Activated CD8-positive, alpha-beta memory T cell treated with anti-CD3 and anti-CD28 coated beads, Interleukin-2, amount 50 U/mL, for 48 hours (primary cell): Measurements from ENCODE around the gene MYO18B.
"Not testable (repeated sequence)": the region's sequence is repeated elsewhere in the genome, so short reads cannot be mapped to it uniquely, and the experiment has no call there.

Experiments used
- DNase-seq: peaks from one replicate; pipeline ENCODE4 v3.0.0-alpha.2; 2020

Gene MYO18B

GRCh38 chr22:25962711-25963110 is 220.7 kb downstream of the MYO18B start:
- DNase-seq: no peak

- no peak for DNase-seq
Observed at GRCh38 chr22:25964961-25965730, 223.2 kb downstream of the MYO18B start.

GRCh38 chr22:25966448-25966913 is 224.5 kb downstream of the MYO18B start:
- no peak for DNase-seq

GRCh38 chr22:25969286-25969685 is 227.3 kb downstream of the MYO18B start:
- no peak for DNase-seq

GRCh38 chr22:25969901-25970300 is 227.9 kb downstream of the MYO18B start:
- no peak for DNase-seq

- DNase-seq: no peak
Observed at GRCh38 chr22:25970374-25970911, 228.5 kb downstream of the MYO18B start.

- no peak for DNase-seq
Observed at GRCh38 chr22:25970999-25971811, 229.2 kb downstream of the MYO18B start.

GRCh38 chr22:25972397-25972796 is 230.4 kb downstream of the MYO18B start:
- DNase-seq: no peak

GRCh38 chr22:25976356-25976755 is 234.4 kb downstream of the MYO18B start:
- no peak for DNase-seq

- DNase-seq: no peak
Observed at GRCh38 chr22:25979968-25980367, 238.0 kb downstream of the MYO18B start.

- DNase-seq: not testable (repeated sequence)
Observed at GRCh38 chr22:25984911-25985310, 242.9 kb downstream of the MYO18B start.

- DNase-seq: no peak
Observed at GRCh38 chr22:25987948-25988347, 246.0 kb downstream of the MYO18B start.

GRCh38 chr22:25990940-25991339 is 249.0 kb downstream of the MYO18B start:
- no peak for DNase-seq

GRCh38 chr22:25992331-25992730 is 250.3 kb downstream of the MYO18B start:
- DNase-seq: no peak

GRCh38 chr22:25996669-25997068 is 254.7 kb downstream of the MYO18B start:
- no peak for DNase-seq

- DNase-seq: no peak
Observed at GRCh38 chr22:25997886-25998775, 256.1 kb downstream of the MYO18B start.

GRCh38 chr22:26002456-26002855 is 260.5 kb downstream of the MYO18B start:
- DNase-seq: no peak

- no peak for DNase-seq
Observed at GRCh38 chr22:26004477-26004876, 262.5 kb downstream of the MYO18B start.

GRCh38 chr22:26008587-26008986 is 266.6 kb downstream of the MYO18B start:
- no peak for DNase-seq

GRCh38 chr22:26016916-26017315 is 274.9 kb downstream of the MYO18B start:
- DNase-seq: no peak

GRCh38 chr22:26017932-26018331 is 275.9 kb downstream of the MYO18B start:
- no peak for DNase-seq

- no peak for DNase-seq
Observed at GRCh38 chr22:26019596-26019995, 277.6 kb downstream of the MYO18B start.

GRCh38 chr22:26021516-26021915 is 279.5 kb downstream of the MYO18B start:
- no peak for DNase-seq
